NCI-H1417 (cell line): ENCODE results near the gene TIAL1.
"Not testable (repeated sequence)": the region's sequence is repeated elsewhere in the genome, so short reads cannot be mapped to it uniquely, and the experiment has no call there.

Experiments
- DNase-seq, 3 experiments: peaks; one replicate each; lab custom pipeline; 2025; lab: John Stamatoyannopoulos, UW

The TIAL1 gene

DNA sequence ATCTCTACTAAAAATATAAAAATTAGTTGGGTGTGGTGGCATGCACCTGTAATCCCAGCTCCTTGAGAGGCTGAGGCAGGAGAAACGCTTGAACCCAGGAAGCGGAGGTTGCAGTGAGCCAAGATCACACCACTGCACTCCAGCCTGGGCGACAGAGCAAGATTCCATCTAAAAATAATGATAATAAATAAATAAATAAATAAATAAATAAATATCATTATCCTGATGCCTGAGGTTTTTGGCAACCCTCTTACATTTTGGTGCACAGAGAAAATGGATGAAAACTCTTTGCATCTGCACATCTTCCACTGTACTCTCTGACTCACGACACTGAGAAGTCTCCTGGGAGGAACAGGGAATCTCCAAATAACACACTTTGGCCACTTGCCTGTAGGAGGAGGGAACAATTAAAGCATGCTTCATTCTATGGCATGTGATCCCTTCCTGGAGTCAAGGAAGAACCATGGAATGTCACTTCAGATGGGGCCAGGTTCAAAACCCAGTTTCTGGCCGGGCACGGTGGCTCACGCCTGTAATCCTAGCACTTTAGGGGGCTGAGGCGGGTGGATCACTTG lies 68.0 kb downstream of the TIAL1 start:
- DNase-seq: not testable (repeated sequence)

DNA sequence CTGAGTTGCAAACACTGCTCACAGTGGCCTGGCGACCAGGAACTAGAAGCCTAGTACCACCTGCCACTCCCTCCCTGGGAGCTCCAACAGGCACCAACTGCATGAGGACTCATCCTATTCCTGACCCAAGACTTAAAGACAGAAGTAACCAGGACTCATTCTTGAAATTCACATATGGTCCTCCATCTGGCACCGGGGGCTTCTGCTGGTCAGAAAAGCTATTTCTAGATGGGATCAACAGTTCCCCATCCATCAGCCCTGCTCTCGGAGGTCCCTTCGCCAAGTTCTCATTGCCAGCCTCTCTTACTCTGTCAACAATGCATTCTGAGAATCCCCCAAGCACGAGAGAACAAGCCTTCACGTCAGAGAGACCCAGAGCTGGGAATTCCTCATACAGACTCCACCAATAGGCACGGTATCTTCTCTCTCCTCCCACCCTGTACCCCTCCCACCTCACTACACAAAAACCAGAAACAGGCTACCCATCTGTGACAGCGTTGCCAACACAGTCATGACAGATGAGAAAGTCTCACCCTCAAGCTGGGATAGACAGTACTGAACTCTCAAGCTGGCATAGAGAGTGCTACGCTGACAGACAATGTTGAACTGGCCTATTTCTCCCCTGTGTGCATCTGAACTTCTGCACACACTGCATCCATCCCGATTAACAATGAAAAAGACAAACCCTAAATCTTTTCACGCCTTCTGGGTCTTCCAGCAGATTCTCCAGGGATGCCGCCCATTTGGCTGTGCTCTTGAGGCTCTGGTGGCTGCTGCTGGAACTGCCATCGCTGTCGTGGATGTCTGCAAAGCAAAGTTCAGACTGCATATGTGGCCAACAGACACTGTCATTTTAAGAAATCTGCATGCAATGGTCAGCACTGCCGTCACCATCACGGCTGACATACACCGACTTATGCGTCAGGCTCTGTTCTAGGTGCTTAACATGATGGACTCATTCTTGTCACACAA lies 69.9 kb downstream of the TIAL1 start:
- DNase-seq: no peak

DNA sequence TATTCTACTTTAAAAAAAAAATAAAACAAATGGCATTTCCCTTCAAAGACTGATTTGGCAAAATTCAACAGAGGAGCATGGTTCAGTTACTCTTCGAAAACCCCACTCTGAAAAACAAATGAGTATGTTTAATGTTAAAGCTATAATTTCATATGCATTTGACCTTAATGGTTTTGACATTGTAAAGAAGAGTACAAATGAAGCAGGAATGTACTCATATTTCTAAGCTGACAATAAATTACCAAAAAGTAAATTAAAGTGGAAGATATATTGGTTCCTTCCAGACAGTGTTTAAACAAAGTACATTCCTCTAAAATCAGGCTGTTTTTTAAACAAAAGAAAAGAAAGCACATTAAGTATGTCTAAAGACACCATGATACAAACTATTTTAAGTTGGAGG lies 70.6 kb downstream of the TIAL1 start:
- DNase-seq: no peak

DNA sequence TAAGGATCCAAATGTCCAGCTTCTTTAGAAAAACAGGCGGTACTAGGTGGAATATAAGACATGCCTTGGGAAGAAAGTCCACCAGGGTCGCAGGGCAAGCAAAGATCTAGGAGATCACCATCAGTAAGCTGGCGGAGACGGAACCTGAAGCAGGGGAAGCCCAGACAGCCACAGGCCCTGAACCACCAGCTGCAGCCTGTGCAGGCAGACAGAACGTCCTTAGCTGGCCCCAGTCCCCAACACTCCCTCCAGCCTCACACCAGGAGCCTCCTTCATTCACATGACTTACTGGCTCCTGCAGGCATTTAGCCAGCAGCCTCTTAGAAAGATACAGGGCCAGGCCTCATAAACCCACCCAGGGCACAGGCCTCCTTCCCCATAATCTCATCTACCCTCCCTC lies 71.6 kb downstream of the TIAL1 start:
- no peak for DNase-seq

DNA sequence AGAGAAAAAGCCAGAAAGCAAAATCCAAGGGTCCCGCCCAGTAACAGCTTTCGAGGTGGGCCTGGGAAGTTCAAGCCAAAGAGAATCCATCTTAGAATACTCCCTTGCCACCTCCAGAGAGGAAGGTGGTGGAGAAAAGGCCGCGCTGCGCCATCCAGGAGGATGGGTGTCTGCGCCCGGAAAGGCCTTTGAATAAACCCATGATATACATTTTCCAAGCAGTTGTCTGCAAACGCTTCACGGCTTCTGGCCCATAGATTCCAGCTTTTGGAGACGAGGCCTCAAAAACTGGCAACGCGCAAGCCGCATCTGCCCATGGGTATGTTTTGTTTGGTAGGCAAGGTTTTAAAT lies 72.1 kb downstream of the TIAL1 start:
- no peak for DNase-seq

DNA sequence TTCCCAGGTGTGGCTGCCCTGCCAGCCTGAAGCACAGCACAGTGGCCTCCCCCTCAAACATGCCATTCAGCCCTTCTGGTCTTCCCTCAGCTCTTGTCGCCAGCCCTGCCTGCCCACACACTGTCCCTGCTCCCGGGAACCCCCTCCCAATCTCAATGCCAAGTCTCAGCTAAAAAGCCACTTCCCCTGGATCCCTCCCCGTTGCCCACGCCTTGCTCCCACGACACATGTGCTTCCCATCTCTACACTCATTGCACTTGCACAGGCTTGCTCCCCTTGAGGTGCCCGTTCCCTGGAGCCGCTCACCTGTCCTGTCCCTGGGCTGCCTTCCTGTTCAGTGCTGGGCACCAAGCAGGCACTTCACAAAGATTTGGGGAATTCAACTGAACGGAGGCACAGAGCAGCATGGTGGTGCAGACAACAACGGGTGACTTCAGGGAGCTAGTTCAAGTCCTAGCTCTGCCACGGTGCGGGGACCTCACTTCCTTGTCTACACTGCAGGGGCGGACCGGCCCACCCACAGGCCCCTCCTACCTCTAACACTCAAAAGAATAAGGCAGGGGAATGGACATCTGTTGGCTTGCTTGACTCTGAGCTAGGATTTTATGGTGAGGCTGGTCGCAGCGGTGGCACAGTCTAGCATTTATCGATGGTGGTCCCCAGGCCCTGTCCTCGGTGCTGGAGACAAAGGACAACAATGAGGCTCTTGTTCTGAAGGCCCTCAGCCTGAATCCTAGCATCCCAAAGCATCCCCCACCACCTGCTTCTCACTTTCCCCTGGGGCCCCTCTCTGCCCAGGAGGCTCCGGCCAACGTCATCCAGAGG lies 72.7 kb downstream of the TIAL1 start:
- no peak for DNase-seq
